Stimulated activated naive B cell treated with anti-CD40 and anti-IgM and Interleukin-4, amounts not matched to agents 10 μg/mL and 1 μg/mL and 100 μg/mL, for 72 hours (primary cell): Measurements from ENCODE around the gene BIRC5.

Experiments
- ATAC-seq, 2 donors: fragments of 150-1000 bp; cut with Tn5 transposase; replicated peaks; 2 replicates each; pipeline ENCODE4 v1.10.0; 2021; ENCODE audit warnings: moderate library complexity in 1 of 2
- DNase-seq: peaks from one replicate; pipeline ENCODE4 v3.0.0; 2021
- H3K27ac Mint-ChIP-seq: one replicate; pipeline ENCODE4 v1.8.0; 2022; ENCODE audit warnings: mild to moderate bottlenecking, mixed read lengths
- H3K27me3 Mint-ChIP-seq, 2 donors: one replicate each; pipeline ENCODE4 v1.8.0; 2022; ENCODE audit warnings: mixed read lengths in 2 of 2
- H3K36me3 Mint-ChIP-seq, 2 donors: one replicate each; pipeline ENCODE4 v1.8.0; 2022; ENCODE audit warnings: mixed read lengths in 2 of 2, mild to moderate bottlenecking in 1 of 2
- H3K4me1 Mint-ChIP-seq, 2 donors: one replicate each; pipeline ENCODE4 v1.8.0; 2022; ENCODE audit warnings: mixed read lengths in 2 of 2, mild to moderate bottlenecking in 1 of 2
- H3K4me3 Mint-ChIP-seq, 2 donors: one replicate each; pipeline ENCODE4 v1.8.0; 2022; ENCODE audit warnings: mild to moderate bottlenecking in 2 of 2, mixed read lengths in 2 of 2, moderate library complexity in 1 of 2
- H3K9me3 Mint-ChIP-seq, 2 donors: one replicate each; pipeline ENCODE4 v1.8.0; 2022; ENCODE audit warnings: mixed read lengths in 2 of 2, mild to moderate bottlenecking in 1 of 2

BIRC5 gene

DNA sequence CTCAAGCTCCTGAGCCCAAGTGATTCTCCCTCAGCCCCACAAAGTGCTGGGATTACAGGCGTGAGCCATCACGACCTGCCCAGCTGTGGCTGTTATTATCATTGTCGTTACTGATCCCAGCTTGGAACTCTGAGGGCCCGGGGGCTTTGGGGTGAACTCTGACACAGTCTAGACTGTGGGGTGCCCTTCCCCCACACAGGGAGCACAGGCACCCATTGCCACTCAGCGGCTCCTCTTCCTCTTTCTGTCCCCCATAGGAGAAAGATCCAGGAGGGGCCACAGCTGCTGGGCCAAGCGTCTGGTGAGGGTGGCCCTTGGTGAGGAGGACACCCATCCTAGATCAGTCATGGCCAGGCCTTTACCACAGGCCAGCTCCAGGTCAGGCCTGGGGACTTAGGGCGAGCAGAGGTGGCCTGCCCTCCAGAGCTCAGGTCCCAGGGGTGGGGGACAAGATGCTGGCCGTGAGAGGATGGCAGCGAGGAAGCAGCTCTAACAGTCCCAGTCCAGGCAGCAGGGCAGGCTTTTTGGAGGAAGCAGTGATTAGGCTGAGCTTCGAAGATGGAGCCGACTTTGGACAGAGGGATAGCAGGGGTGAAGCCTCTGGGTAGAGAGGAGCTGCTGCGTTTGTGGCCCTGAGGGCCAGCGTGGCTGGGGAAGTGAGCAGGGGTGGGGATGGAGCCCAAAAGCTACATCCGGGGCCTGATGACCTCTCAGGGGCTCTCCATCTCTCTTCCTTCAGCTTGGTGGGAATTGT, 42.1 kb downstream of the BIRC5 start:
- peak overlapping the region in 1 of 2 donors; percentile 14 for H3K4me3 Mint-ChIP-seq
- H3K4me1 Mint-ChIP-seq, result peaks cover 32 to 48% of the 10 kb centered on the region in 2 donors
- H3K27me3 Mint-ChIP-seq, result peaks cover 11 to 34% of the 10 kb centered on the region in 2 donors
- no peaks in the 10 kb centered on the region for H3K9me3 Mint-ChIP-seq
- ATAC-seq (no peak), DNase-seq (no peak)
- no peaks in the 10 kb centered on the region for H3K36me3 Mint-ChIP-seq
- no peak overlapping the region for H3K27ac Mint-ChIP-seq

DNA sequence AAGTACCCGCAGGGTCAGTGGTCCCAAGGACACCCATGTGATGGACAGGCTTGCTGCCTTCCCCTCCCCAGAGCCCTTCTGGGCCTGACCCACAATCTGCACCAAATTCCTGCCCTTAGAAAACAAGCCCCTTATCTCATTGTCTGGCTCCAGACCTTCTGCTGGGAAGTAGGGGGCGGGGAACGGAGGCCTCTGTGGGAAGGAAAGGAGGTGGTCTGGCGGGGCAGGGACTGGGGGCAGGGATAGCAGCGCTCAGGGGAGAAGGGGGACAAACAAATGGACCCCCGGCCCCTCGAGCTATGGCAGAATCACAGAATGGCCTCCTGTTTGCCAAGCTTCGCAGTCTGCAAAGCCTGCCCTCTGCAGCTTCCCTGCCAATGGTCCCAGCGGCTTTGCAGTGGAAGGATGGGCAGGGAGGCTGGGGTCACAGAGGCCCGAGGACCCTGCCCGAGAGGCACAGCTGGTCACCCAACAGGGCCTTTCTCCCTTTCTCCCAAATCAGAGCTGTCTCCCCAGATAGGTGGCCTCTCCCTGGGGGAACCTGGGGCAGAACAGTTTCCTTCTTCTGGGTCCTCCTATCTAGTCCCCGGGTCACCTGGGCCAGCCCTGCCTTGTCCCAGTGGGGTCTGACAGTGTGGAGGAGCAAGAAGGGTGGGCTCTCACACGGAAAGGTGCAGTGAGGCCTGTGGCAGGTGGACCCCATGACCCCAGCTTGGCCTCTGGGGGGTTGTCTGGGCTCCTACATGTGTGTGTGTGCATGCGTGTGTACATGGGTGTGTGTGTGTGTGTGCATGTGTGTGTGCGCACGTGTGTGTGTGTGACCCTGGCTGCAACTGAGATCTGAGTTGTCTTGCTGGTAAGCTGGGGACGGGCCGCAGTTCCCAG, 42.9 kb downstream of the BIRC5 start:
- Mint-ChIP-seq H3K27ac (no peak overlapping the region), H3K27me3 (peaks cover 11 to 34% of the 10 kb centered on the region in 2 donors), H3K4me3 (peak overlapping the region in 1 of 2 donors; percentile 14), H3K9me3 (no peaks in the 10 kb centered on the region), H3K36me3 (no peaks in the 10 kb centered on the region), H3K4me1 (peaks cover 24 to 40% of the 10 kb centered on the region in 2 donors)
- DNase-seq (no peak), ATAC-seq (no peak)

DNA sequence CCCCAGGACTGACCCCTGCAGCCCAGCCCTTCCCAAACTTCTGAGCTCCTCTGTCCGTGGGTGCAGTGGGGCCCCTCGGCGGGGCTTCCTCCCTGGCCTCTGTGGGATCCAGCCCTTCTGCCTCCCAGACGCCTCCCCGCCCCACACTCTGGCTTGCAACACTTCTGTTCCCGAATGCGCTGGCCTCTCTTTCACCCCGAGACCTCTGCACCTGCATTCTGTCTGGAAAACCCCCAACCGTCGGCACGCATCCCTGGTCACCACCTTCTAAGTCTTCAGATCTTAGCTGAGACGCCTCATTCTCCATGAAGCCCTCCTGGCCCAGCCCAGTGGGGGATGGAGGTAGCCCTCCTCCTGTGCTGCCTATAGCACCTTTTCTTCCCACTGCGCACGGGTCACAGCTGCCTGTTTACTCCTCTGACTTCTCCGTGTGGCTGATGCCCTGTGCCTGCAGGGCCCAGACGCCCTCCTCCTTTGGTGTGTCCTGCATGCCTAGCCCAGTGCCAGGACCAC, 43.8 kb downstream of the BIRC5 start:
- Mint-ChIP-seq H3K27ac (peak overlapping the region; percentile 76), H3K36me3 (no peaks in the 10 kb centered on the region), H3K9me3 (no peaks in the 10 kb centered on the region), H3K4me1 (peaks cover 17 to 37% of the 10 kb centered on the region in 2 donors), H3K4me3 (peak overlapping the region; percentile 15 to 39), H3K27me3 (peaks cover 11 to 34% of the 10 kb centered on the region in 2 donors)
- ATAC-seq (peak; percentile 61 to 62), DNase-seq (peak; percentile 42)

DNA sequence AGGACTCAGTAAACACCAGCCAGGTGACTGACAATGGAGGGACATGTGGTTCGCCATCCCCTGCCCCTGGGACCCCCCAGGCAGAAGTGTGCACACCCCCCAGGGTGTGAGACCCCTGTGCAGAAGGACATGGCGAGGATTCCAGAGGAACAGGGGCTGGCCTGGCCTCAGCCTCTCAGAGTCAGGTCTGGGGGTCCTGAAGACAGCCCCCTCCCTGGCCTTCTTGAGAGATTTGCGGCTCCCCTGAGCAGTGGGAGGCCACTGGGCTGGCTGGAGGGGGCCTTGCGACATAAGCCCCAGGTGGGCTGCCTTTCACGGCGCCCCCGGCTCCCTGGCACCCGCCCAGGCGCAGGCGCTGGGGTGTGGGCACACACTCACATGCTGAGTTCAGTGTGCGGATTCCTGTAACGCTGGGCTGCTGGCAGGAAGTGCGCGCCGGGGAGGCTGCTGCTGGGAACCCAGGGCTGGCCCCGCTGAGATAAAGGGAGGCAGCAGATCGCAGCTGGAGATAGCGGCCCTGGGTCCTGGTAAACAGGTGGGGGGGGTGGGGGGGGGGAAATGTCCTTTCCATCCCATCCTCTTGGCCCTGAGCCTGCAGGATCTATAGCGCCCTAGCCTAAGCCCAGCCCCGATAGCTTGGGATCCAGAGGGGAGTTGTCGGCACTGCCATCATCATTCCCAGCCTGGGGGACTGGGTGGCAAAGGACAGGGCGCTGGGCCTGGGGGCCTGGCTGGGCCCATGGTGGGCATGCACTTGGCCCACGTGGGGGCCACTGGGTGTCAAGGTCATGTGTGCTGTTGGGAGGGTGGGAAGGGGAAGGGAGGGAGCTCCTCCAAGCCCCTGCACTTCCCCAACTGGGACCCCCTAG, 44.5 kb downstream of the BIRC5 start:
- Mint-ChIP-seq H3K4me1 (peaks cover 19 to 38% of the 10 kb centered on the region in 2 donors), H3K9me3 (no peaks in the 10 kb centered on the region), H3K27me3 (peaks cover 11 to 39% of the 10 kb centered on the region in 2 donors), H3K36me3 (no peaks in the 10 kb centered on the region), H3K4me3 (peak overlapping the region; percentile 15 to 23), H3K27ac (peak overlapping the region; percentile 76)
- ATAC-seq (peak; percentile 15 to 27), DNase-seq (no peak)

DNA sequence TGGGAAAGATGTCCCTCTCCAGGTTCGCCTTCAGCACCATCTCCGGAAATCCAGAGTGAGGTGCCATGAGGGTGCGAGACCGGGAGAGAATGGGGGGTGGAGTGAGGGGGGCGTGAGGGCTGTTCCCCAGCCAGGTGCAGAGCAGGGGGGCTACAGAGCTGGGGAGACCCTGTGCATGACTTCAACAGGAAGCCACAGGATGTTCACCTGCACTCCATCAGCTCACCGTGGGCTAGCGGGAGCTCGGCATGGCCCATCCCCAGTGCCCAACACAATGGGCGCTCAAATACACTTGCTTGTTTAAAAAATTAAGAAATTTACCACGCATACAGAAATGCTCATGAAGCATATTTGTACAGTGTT, 45.1 kb downstream of the BIRC5 start:
- Mint-ChIP-seq H3K36me3 (no peaks in the 10 kb centered on the region), H3K4me3 (no peak overlapping the region), H3K4me1 (peaks cover 17 to 34% of the 10 kb centered on the region in 2 donors), H3K27me3 (peaks cover 11 to 39% of the 10 kb centered on the region in 2 donors), H3K9me3 (no peaks in the 10 kb centered on the region), H3K27ac (no peak overlapping the region)
- no peak for ATAC-seq
- no peak for DNase-seq

DNA sequence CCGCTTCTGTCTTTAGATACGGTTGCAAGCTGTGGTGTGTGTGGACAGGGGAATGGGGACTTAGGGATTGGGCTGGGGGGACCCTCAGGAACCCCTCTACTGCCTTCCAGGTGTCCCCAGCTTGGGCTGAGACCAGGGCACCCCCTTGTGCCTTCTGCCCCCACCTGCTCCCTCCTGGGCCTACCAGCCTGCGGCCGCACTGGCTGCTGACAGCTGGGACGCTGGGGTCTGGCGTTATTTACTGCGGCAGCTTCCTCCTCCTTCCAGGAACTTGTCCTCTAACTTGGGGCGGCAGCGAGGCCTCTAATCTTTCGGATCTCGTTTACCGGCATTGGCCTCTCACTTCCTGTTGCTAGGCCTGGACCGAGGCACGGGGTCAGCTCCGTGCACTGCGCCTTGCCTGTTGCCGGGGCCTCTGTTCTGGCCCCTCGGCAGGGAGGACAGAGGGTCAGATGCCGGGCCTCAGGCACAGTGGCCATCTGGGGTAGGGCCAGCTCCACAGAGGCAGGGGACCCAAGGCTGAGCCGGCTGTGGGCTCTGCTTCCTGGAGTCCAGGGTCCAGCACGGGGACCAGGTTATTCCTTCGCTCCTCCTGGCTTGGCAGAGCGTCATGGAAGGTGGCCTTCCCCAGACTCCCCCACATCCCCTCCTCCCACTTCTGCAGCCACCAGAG, 49.1 kb downstream of the BIRC5 start:
- Mint-ChIP-seq H3K4me3 (no peak overlapping the region), H3K4me1 (peaks cover 6 to 26% of the 10 kb centered on the region in 2 donors), H3K36me3 (no peaks in the 10 kb centered on the region), H3K27me3 (peaks cover 5 to 18% of the 10 kb centered on the region in 2 donors), H3K27ac (no peak overlapping the region), H3K9me3 (no peaks in the 10 kb centered on the region)
- no peak for DNase-seq
- ATAC-seq, result peak; percentile 26 to 46

DNA sequence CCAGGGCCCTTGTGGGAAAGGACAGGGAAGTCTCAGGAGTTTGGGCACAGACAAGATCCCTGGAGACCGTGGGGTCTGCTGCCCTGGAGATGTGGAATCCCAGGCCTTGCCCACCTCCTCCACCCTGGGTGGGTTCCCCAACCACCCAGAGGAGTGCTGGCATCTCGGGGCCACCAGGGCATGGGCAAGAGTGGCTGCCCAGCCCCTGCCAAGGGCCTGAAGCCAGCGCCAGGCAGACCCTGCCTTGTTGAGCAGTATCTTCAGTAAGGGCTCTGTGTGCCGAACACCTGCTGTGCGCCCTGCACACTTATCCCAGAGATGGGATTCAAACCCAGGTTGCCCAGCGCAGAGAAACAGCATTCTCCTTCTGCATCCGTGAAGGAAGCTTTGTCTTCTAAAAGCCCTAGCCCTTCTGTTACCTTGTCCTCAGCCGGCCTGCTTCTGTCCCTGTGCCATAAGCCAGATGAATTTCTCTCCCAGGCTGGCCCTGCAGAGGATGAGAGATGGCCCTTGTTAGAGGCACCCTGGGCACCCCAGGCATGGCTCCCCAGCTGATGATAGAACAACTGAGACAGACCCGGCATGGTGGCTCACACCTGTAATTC, 49.8 kb downstream of the BIRC5 start:
- Mint-ChIP-seq H3K9me3 (no peaks in the 10 kb centered on the region), H3K27me3 (peaks cover 0 to 12% of the 10 kb centered on the region in 2 donors), H3K4me3 (no peak overlapping the region), H3K4me1 (peaks cover 3 to 20% of the 10 kb centered on the region in 2 donors), H3K36me3 (no peaks in the 10 kb centered on the region), H3K27ac (no peak overlapping the region)
- DNase-seq, result no peak
- no peak for ATAC-seq

DNA sequence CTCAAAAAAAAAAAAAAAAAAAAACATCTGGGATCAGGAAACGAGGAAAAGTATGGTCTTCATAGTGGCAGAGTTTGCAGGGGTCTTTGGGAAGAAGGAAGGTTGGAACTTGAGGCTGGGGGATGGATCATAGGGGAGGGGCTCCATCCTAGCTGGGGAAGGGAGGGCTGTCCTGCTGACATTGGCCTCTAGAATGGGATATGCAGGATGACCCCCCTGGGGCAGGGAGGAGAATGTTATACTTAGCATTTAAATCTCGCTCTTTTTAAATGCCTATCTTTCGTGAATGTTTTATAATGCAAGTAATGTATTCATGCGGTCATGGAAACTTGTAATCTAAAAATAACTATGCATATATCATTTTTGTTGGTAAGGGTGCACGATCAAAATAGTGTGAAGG, 50.5 kb downstream of the BIRC5 start:
- ATAC-seq (no peak), DNase-seq (no peak)
- Mint-ChIP-seq H3K9me3 (no peaks in the 10 kb centered on the region), H3K36me3 (no peaks in the 10 kb centered on the region), H3K4me3 (no peak overlapping the region), H3K27ac (no peak overlapping the region), H3K27me3 (peaks cover 0 to 10% of the 10 kb centered on the region in 2 donors), H3K4me1 (peaks cover 3 to 20% of the 10 kb centered on the region in 2 donors)

DNA sequence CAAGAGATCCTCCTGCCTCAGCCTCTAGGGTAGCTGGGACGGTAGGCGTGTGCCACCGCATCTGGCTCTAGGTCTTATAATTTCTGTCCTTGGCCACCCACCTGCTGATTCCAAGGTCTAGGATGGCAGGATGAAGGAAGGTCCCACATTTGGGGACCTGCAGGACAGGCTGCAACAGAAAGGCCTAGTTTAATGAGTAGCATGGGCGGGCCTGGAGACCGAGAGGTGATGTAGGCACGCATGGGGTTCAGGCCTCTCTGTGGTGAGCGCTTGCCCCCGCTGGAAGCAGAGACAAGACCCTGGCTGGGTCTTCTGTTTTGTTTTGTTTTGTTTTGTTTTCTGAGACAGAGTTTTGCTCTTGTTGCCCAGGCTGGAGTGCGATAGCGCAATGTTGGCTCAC, 51.1 kb downstream of the BIRC5 start:
- ATAC-seq (no peak), DNase-seq (no peak)
- no peak overlapping the region for H3K27ac Mint-ChIP-seq
- H3K27me3 Mint-ChIP-seq, result peaks cover under 1 to 6% of the 10 kb centered on the region in 2 donors
- no peak overlapping the region for H3K4me3 Mint-ChIP-seq
- H3K36me3 Mint-ChIP-seq, result no peaks in the 10 kb centered on the region
- peaks cover 3 to 20% of the 10 kb centered on the region in 2 donors for H3K4me1 Mint-ChIP-seq
- no peaks in the 10 kb centered on the region for H3K9me3 Mint-ChIP-seq

DNA sequence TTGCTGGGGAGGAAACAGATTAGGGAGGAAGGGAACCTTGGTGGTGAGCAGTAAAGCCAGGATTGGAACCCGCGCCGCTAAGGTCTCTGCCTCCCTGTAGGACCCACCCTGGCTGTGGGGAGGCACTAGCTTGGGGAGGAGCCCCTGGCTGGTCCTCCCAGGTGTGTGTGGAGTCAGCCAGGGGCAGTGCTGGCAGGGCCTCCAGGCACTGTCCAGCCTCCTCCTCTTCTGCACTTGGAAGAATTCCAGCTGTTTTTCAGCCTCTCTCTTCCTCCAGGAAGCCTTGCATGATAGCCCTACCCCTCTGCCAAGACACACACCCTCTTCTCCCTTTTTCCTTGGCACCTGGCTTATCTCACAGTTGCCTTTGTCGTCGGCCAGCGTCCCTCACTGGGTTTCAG, 52.2 kb downstream of the BIRC5 start:
- Mint-ChIP-seq H3K27ac (no peak overlapping the region), H3K27me3 (peaks cover 10 to 17% of the 10 kb centered on the region in 2 donors), H3K4me3 (no peak overlapping the region), H3K9me3 (no peaks in the 10 kb centered on the region), H3K4me1 (peaks cover 3 to 20% of the 10 kb centered on the region in 2 donors), H3K36me3 (no peaks in the 10 kb centered on the region)
- no peak for ATAC-seq
- DNase-seq, result no peak

DNA sequence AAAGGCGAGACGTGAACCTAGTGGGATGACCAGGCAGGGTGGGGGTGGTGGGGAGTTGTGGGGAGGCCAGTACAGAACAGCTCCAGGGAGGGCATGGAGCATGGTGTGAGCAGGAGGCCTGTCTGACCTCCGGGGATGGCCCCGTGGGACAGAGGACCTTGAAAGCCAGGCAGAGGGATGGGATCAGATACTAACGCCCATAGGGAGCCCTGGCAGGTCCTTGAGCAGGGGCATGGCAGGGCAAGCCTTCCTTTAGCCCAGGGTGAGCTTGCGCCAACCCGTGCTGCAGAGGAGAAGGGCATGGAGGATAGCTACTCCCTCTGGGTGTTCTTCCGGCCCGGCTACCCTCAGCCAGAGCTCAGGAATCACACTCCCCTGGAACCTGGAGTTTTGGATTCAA, 52.7 kb downstream of the BIRC5 start:
- Mint-ChIP-seq H3K4me1 (peaks cover 4 to 22% of the 10 kb centered on the region in 2 donors), H3K36me3 (no peaks in the 10 kb centered on the region), H3K27ac (no peak overlapping the region), H3K9me3 (no peaks in the 10 kb centered on the region), H3K27me3 (peaks cover 15 to 22% of the 10 kb centered on the region in 2 donors), H3K4me3 (no peak overlapping the region)
- DNase-seq, result no peak
- no peak for ATAC-seq

DNA sequence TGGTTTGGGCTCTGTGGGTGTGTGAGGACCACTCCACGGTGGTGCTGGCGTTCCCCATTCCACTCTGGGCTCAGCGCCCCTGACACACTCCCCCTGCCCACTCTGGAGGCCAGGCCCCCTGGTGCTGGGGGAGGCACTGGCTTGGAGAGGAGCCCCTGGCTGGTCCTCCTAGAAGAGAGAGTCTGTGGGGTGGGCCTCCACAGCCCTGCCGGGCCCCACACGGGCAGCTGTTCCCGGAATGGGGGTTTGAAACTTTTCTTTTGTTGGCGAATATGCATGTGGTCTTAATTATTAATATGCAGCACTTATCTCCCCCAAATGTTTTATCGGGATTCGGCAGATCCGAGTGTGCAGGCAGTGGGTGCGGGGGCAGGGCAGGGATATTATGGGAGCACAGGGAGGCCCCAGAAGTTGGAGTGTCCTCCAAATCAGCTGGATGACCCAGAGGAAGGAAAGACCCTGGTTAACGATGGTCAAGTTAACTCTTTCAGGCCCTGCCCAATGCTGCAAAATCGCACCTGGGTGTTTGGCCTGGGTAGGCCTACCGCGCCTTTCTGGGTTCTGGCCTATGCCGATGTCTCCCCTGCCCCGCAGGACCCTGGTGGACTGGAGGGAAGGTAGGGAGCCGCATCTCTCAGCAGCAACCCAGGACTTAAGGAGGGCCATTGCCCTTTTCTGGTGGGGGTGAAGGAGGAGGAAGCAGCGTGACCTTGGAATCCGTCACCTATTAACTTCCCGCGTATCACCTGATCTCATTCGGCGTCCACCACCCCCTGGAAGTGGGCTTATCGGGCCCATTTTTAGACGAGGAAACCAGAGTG, 53.4 kb downstream of the BIRC5 start:
- no peaks in the 10 kb centered on the region for H3K36me3 Mint-ChIP-seq
- ATAC-seq (no peak), DNase-seq (no peak)
- peaks cover 9 to 26% of the 10 kb centered on the region in 2 donors for H3K4me1 Mint-ChIP-seq
- H3K27ac Mint-ChIP-seq, result no peak overlapping the region
- no peak overlapping the region for H3K4me3 Mint-ChIP-seq
- H3K27me3 Mint-ChIP-seq, result peaks cover 20 to 27% of the 10 kb centered on the region in 2 donors
- H3K9me3 Mint-ChIP-seq, result no peaks in the 10 kb centered on the region
